ENCODE results near the gene THEMIS.

THEMIS gene

DNA sequence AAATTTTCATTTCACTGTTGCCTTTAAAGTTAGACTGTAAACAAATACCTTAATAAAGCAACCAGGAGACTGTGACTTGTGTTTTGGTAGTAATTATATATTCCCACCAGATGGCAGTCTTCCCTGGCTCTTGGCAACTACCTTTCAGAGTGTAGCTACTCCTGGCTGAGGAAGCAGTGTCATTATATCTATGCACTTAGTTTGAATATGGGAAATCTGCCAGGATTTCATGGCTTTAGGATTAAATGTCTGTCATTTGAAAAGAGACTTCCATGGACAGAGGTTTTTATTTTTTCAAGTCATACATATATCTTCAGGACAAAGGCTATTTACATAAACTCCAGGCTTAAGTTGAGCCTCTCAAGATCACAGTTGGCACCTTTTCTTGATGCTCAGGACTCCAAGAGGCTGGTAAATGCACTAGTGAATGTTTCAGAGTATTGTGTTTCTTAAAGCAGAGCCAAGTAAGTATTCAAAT, 163.8 kb downstream of the THEMIS start (continued):
- TF ChIP-seq ZNF707 (tag by site-specific recombination; IDR thresholded peaks at IDR 0.05) (no peak), ZNF600 (tag by site-specific recombination; IDR thresholded peaks at IDR 0.05) (no peak), GLIS2 (tag by site-specific recombination; IDR thresholded peaks at IDR 0.05) (no peak), ZBTB10 (tag by site-specific recombination; IDR thresholded peaks at IDR 0.05) (no peak), CTCF (tag by site-specific recombination; IDR thresholded peaks at IDR 0.05) (peak; percentile 50; the same call in 1 of the 2 replicates), ZNF76 (tag by site-specific recombination; IDR thresholded peaks at IDR 0.05; ENCODE audit: borderline replicate concordance, low read depth) (no peak), BCL11A (tag by site-specific recombination; IDR thresholded peaks at IDR 0.05; ENCODE audit: low read depth) (no peak)
- TF ChIP-seq, protein P1, sequence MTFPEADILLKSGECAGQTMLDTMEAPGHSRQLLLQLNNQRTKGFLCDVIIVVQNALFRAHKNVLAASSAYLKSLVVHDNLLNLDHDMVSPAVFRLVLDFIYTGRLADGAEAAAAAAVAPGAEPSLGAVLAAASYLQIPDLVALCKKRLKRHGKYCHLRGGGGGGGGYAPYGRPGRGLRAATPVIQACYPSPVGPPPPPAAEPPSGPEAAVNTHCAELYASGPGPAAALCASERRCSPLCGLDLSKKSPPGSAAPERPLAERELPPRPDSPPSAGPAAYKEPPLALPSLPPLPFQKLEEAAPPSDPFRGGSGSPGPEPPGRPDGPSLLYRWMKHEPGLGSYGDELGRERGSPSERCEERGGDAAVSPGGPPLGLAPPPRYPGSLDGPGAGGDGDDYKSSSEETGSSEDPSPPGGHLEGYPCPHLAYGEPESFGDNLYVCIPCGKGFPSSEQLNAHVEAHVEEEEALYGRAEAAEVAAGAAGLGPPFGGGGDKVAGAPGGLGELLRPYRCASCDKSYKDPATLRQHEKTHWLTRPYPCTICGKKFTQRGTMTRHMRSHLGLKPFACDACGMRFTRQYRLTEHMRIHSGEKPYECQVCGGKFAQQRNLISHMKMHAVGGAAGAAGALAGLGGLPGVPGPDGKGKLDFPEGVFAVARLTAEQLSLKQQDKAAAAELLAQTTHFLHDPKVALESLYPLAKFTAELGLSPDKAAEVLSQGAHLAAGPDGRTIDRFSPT (tag by site-specific recombination; IDR thresholded peaks at IDR 0.05), result no peak

- Histone ChIP-seq H3K36me3 (ENCODE audit: control insufficient read depth in 2 of 2, insufficient read depth in 1 of 2, low read length in 2 of 2) (no peaks in the 10 kb centered on the region), H3K4me3 (ENCODE audit: low read depth, low read length) (no peak overlapping the region), H3K9me3 (ENCODE audit: control insufficient read depth, insufficient read depth, low read depth, low read length) (no peaks in the 10 kb centered on the region), H3K27ac (ENCODE audit: extremely low read depth, low read depth, low read length) (no peak overlapping the region), H3K4me1 (ENCODE audit: control insufficient read depth, insufficient read depth, low read length) (peaks cover 3% of the 10 kb centered on the region; the same call in 1 of the 2 replicates)
- TF ChIP-seq GLIS1 (tag by site-specific recombination; IDR thresholded peaks at IDR 0.05), result no peak
- TF ChIP-seq ZNF555 (tag by site-specific recombination; conservative IDR thresholded peaks at IDR 0.05), result no peak
- TF ChIP-seq KLF7 (tag by site-specific recombination; IDR thresholded peaks at IDR 0.05; ENCODE audit: borderline replicate concordance), result no peak
- no peak for TF ChIP-seq ZNF433 (tag by site-specific recombination; IDR thresholded peaks at IDR 0.05; ENCODE audit: low read depth)
- TF ChIP-seq ZNF404 (tag by site-specific recombination; IDR thresholded peaks at IDR 0.05), result no peak
- no peak for TF ChIP-seq SP3 (tag by site-specific recombination; IDR thresholded peaks at IDR 0.05)
- TF ChIP-seq ZNF354C (tag by site-specific recombination; IDR thresholded peaks at IDR 0.05; ENCODE audit: borderline replicate concordance, low read depth), result no peak
- no peak for TF ChIP-seq ZBTB1 (tag by site-specific recombination; IDR thresholded peaks at IDR 0.05)
- no peak for TF ChIP-seq YY2 (tag by site-specific recombination; IDR thresholded peaks at IDR 0.05)
- no peak for TF ChIP-seq ZFHX2 (tag by site-specific recombination; conservative IDR thresholded peaks at IDR 0.05)
- no peak for TF ChIP-seq EGR2 (tag by site-specific recombination; IDR thresholded peaks at IDR 0.05; ENCODE audit: low read depth)
- TF ChIP-seq GLI2 (tag by site-specific recombination; IDR thresholded peaks at IDR 0.05; ENCODE audit: borderline replicate concordance, low read depth), result no peak
- no peak for TF ChIP-seq ZNF768 (tag by site-specific recombination; IDR thresholded peaks at IDR 0.05)
- TF ChIP-seq ZBTB48 (tag by site-specific recombination; IDR thresholded peaks at IDR 0.05), result no peak
- TF ChIP-seq ZNF701 (tag by site-specific recombination; IDR thresholded peaks at IDR 0.05), result no peak
- TF ChIP-seq, protein P2, sequence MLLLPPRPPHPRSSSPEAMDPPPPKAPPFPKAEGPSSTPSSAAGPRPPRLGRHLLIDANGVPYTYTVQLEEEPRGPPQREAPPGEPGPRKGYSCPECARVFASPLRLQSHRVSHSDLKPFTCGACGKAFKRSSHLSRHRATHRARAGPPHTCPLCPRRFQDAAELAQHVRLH (tag by site-specific recombination; IDR thresholded peaks at IDR 0.05), result no peak
- TF ChIP-seq ZNF571 (tag by site-specific recombination; IDR thresholded peaks at IDR 0.05), result no peak
- no peak for TF ChIP-seq ZNF558 (tag by site-specific recombination; IDR thresholded peaks at IDR 0.05)
- TF ChIP-seq ZNF521 (tag by site-specific recombination; IDR thresholded peaks at IDR 0.05), result no peak
- CTCF ChIA-PET, result interaction anchor here (0.6 to 0.8 kb wide), 2 partner anchors 23 to 435 kb away, joined by 3 read pairs; no protein-coding TSS in a partner anchor
- POLR2A ChIA-PET, result no interaction called here
Observed at GRCh38 chr6:127732927-127733326, 167.9 kb downstream of the THEMIS start.
